Subcutaneous adipose tissue (tissue), 4 donors: ENCODE data around the gene TRIM8. TPM values are rescaled to one million over a fixed set of nuclear protein-coding genes. Genes with fewer than 3 reads are reported as not detected.

ENCODE experiments used
- CTCF ChIP-seq: fragments of 450-650 bp; IDR thresholded peaks from one replicate; pipeline ENCODE4 v1.5.1; 2016; ENCODE audit warnings: low read depth, mild to moderate bottlenecking, control low read depth, antibody characterized with exemption, moderate library complexity
- total RNA-seq, 4 donors: library from RNA; depleted of rRNA; stranded (reverse); fragments of >200 nt; gene quantifications; one replicate each; pipeline ENCODE4 v1.1.0, GENCODE V29; 2016

Gene TRIM8
- total RNA-seq, 4 donors from 2014 or later = 76.3 to 261 (median 111) TPM

- TF ChIP-seq CTCF = no peak
Measured at GRCh38 chr10:102653060-102653459, 8.8 kb downstream of the TRIM8 start.

- no peak for TF ChIP-seq CTCF
Measured at GRCh38 chr10:102654566-102654965, 10.3 kb downstream of the TRIM8 start.

- TF ChIP-seq CTCF = no peak
Measured at GRCh38 chr10:102654969-102655368, 10.7 kb downstream of the TRIM8 start.

- TF ChIP-seq CTCF = no peak
Measured at GRCh38 chr10:102656026-102656425, 11.7 kb downstream of the TRIM8 start.

GRCh38 chr10:102656791-102657371 lies 12.6 kb downstream of the TRIM8 start:
- no peak for TF ChIP-seq CTCF

- TF ChIP-seq CTCF = no peak
Measured at GRCh38 chr10:102657451-102657850, 13.2 kb downstream of the TRIM8 start.

- TF ChIP-seq CTCF = no peak
Measured at GRCh38 chr10:102657984-102658724, 13.9 kb downstream of the TRIM8 start.
